HG02885 (cell line): ENCODE measurements around the gene SRP54.
A peak's percentile ranks its signal among the peaks of the same experiment; 100 is the strongest.
"Not testable (repeated sequence)": the region's sequence is repeated elsewhere in the genome, so short reads cannot be mapped to it uniquely, and the experiment has no call there.

ENCODE experiments used
- ATAC-seq: cut with Tn5 transposase; IDR thresholded peaks from one replicate; pipeline ENCODE4 v1.9.1; 2021; ENCODE audit warnings: mild to moderate bottlenecking; ENCODE audit not compliant: unreplicated experiment, poor library complexity

SRP54 gene

GRCh38 chr14:34983148-34983760 is 462 bp downstream of the SRP54 start:
- peak; percentile 22 for ATAC-seq

- no peak for ATAC-seq
These were observed 994 bp downstream of the SRP54 start for GRCh38 chr14:34983786-34984185.

GRCh38 chr14:34985740-34986139 is 2.9 kb downstream of the SRP54 start:
- no peak for ATAC-seq

- ATAC-seq = no peak
These were observed 4.4 kb downstream of the SRP54 start for GRCh38 chr14:34987180-34987579.

GRCh38 chr14:34989762-34990161 is 7.0 kb downstream of the SRP54 start:
- ATAC-seq = no peak

- no peak for ATAC-seq
These were observed 10.6 kb downstream of the SRP54 start for GRCh38 chr14:34993426-34993825.

GRCh38 chr14:34994668-34995067 is 11.9 kb downstream of the SRP54 start:
- ATAC-seq = no peak

- no peak for ATAC-seq
These were observed 15.0 kb downstream of the SRP54 start for GRCh38 chr14:34997762-34998161.

GRCh38 chr14:34999500-34999899 is 16.7 kb downstream of the SRP54 start:
- no peak for ATAC-seq

GRCh38 chr14:35001621-35002020 is 18.8 kb downstream of the SRP54 start:
- no peak for ATAC-seq

GRCh38 chr14:35004839-35005238 is 22.0 kb downstream of the SRP54 start:
- no peak for ATAC-seq

- ATAC-seq = no peak
These were observed 33.8 kb downstream of the SRP54 start for GRCh38 chr14:35016568-35016967.

- ATAC-seq = no peak
These were observed 37.9 kb downstream of the SRP54 start for GRCh38 chr14:35020713-35021112.

- no peak for ATAC-seq
These were observed 45.6 kb downstream of the SRP54 start for GRCh38 chr14:35028435-35028834.

GRCh38 chr14:35032562-35032961 is 49.8 kb downstream of the SRP54 start:
- no peak for ATAC-seq

GRCh38 chr14:35034440-35034833 is 51.6 kb downstream of the SRP54 start:
- no peak for ATAC-seq

GRCh38 chr14:35034944-35035554 is 52.3 kb downstream of the SRP54 start:
- not testable (repeated sequence) for ATAC-seq

GRCh38 chr14:35038312-35038711 is 55.5 kb downstream of the SRP54 start:
- ATAC-seq = not testable (repeated sequence)

GRCh38 chr14:35042632-35043031 is 59.8 kb downstream of the SRP54 start:
- no peak for ATAC-seq

- no peak for ATAC-seq
These were observed 60.3 kb downstream of the SRP54 start for GRCh38 chr14:35043046-35043445.

- no peak for ATAC-seq
These were observed 62.4 kb downstream of the SRP54 start for GRCh38 chr14:35044939-35045797.

- no peak for ATAC-seq
These were observed 62.9 kb downstream of the SRP54 start for GRCh38 chr14:35045798-35046047.
